Activated naive CD8-positive, alpha-beta T cell treated with anti-CD3 and anti-CD28 coated beads for 36 hours (primary cell): ENCODE results near the gene TMEM255A. TPM values are rescaled to one million over a fixed set of nuclear protein-coding genes. Genes with fewer than 3 reads are reported as not detected.

Experiments used
- DNase-seq: peaks from one replicate; pipeline ENCODE4 v3.0.0; 2021
- H3K27ac Mint-ChIP-seq: one replicate; pipeline ENCODE4 v1.8.0; 2022; ENCODE audit warnings: mild to moderate bottlenecking, moderate library complexity, mixed read lengths
- H3K27me3 Mint-ChIP-seq: one replicate; pipeline ENCODE4 v1.8.0; 2022; ENCODE audit warnings: mild to moderate bottlenecking, mixed read lengths
- H3K36me3 Mint-ChIP-seq: one replicate; pipeline ENCODE4 v1.8.0; 2021; ENCODE audit warnings: mild to moderate bottlenecking, mixed read lengths
- H3K4me1 Mint-ChIP-seq: one replicate; pipeline ENCODE4 v1.8.0; 2021; ENCODE audit warnings: mixed read lengths
- H3K4me3 Mint-ChIP-seq: one replicate; pipeline ENCODE4 v1.8.0; 2022; ENCODE audit warnings: mild to moderate bottlenecking, moderate library complexity, mixed read lengths
- H3K9me3 Mint-ChIP-seq: one replicate; pipeline ENCODE4 v1.8.0; 2022; ENCODE audit warnings: mixed read lengths
- total RNA-seq, 2 experiments: library from RNA; stranded (reverse); gene quantifications; one replicate each; pipeline ENCODE4 v1.2.3, GENCODE V29; 2021

The TMEM255A gene
- total RNA-seq, 2 experiments from 2014 or later: not detected

DNA sequence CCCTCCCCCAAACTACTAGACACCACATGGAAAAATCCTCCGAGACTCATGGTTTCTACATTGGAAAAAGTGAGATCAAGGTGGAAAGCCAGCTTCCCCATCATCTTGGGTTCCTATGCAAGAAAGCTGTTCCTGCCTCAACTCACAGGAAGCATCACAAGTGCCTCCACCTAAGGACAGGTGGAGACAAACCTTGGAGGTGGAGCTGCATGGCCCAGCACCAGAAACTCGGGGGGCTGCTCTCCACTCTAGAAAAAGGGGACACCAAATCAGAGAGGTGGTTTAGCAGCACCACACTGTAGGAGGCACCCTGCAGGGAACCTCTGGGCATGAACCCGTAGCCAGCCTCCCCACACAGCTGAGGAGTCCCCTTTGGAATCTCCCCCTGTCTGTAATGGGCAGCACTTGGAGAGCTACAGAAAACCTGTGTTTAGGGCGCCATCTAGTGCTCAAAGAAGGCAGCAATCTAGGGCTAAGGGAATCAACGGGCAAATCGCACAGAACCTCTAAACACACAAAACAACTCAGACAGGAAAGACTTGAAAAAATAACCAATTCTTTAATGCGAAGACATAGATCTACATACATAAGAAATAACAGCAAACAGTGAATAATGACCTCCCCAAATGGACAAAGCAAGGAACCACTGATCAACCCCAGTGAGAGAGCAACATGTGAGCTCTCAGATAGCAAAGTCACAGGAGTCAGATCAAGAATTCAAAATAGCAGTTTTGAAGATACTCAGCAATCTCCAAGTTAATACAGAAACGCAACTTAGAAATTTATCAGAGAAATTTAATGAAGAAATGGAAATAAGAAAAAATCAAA is 97.6 kb downstream of the TMEM255A start:
- Mint-ChIP-seq H3K27ac (no peak overlapping the region), H3K4me3 (no peak overlapping the region), H3K9me3 (no peaks in the 10 kb centered on the region), H3K27me3 (no peaks in the 10 kb centered on the region), H3K4me1 (peaks cover 5% of the 10 kb centered on the region), H3K36me3 (no peaks in the 10 kb centered on the region)
- peak; percentile 32 for DNase-seq

Other genes with a start within 250 kb of the TMEM255A start
- gene RHOXF2B, start 233.8 kb downstream of the TMEM255A start, total RNA-seq: not detected
- not detected for gene RHOXF1, start 195.5 kb downstream of the TMEM255A start, total RNA-seq
- not detected for gene RHOXF2, start 152.8 kb downstream of the TMEM255A start, total RNA-seq
- 10 to 100 TPM; 13.9 to 14.0 TPM for gene ZBTB33, start 60.6 kb downstream of the TMEM255A start, total RNA-seq
- gene ATP1B4, start 50.6 kb upstream of the TMEM255A start, total RNA-seq: not detected
- 10 to 100 TPM; 30.3 to 31.4 TPM for gene LAMP2, start 157.8 kb upstream of the TMEM255A start, total RNA-seq
- 10 to 100 TPM; 32.7 to 32.9 TPM for gene CUL4B, start 249.5 kb upstream of the TMEM255A start, total RNA-seq